OCI-LY1 (cell line): ENCODE measurements around the gene ITGAX.

Experiments
- CTCF ChIP-seq: fragments of 200-600 bp; sonication (generic), shearing (Covaris generic); IDR thresholded peaks from 2 replicates; pipeline ENCODE4 v1.5.1; 2017; ENCODE audit warnings: mild to moderate bottlenecking, antibody characterized with exemption, low read length, moderate library complexity, mixed read lengths
- EZH2 ChIP-seq: fragments of 200-600 bp; sonication (generic), shearing (Covaris generic); IDR thresholded peaks from 2 replicates; pipeline ENCODE4 v1.8.0; 2017; ENCODE audit warnings: borderline replicate concordance, mixed run types, mild to moderate bottlenecking, antibody characterized with exemption, low read length, moderate library complexity, mixed read lengths

- TF ChIP-seq CTCF: no peak
- no peak for TF ChIP-seq EZH2
Measured at GRCh38 chr16:31356566-31357323, 1.8 kb downstream of the ITGAX start.
